Activated naive CD8-positive, alpha-beta T cell treated with anti-CD3 and anti-CD28 coated beads, Interleukin-2, amount 50 U/mL, for 24 hours (primary cell): Measurements from ENCODE around the gene ZNF821.
A peak's percentile ranks its signal among the peaks of the same experiment; 100 is the strongest.
"Not testable (repeated sequence)": the region's sequence is repeated elsewhere in the genome, so short reads cannot be mapped to it uniquely, and the experiment has no call there.

Experiments
- ATAC-seq: fragments of 150-1000 bp; cut with Tn5 transposase; one replicate; pipeline ENCODE4 v1.10.0; 2021
- DNase-seq: peaks from one replicate; pipeline ENCODE4 v3.0.0; 2021
- H3K27ac Mint-ChIP-seq: one replicate; pipeline ENCODE4 v1.8.0; 2021; ENCODE audit warnings: mild to moderate bottlenecking, mixed read lengths
- H3K27me3 Mint-ChIP-seq: one replicate; pipeline ENCODE4 v1.8.0; 2021; ENCODE audit warnings: mixed read lengths
- H3K36me3 Mint-ChIP-seq: one replicate; pipeline ENCODE4 v1.8.0; 2021; ENCODE audit warnings: low read depth, mixed read lengths
- H3K4me1 Mint-ChIP-seq: one replicate; pipeline ENCODE4 v1.8.0; 2021; ENCODE audit warnings: mixed read lengths
- H3K4me3 Mint-ChIP-seq: one replicate; pipeline ENCODE4 v1.8.0; 2021; ENCODE audit warnings: mild to moderate bottlenecking, moderate library complexity, mixed read lengths
- H3K9me3 Mint-ChIP-seq: one replicate; pipeline ENCODE4 v1.8.0; 2021; ENCODE audit warnings: mixed read lengths

Gene ZNF821

GRCh38 chr16:71834291-71834690, 49.7 kb downstream of the ZNF821 start:
- H3K27me3 Mint-ChIP-seq: no peaks in the 10 kb centered on the region
- no peaks in the 10 kb centered on the region for H3K4me1 Mint-ChIP-seq
- H3K27ac Mint-ChIP-seq: no peak overlapping the region
- H3K36me3 Mint-ChIP-seq: no peaks in the 10 kb centered on the region
- no peak overlapping the region for H3K4me3 Mint-ChIP-seq
- H3K9me3 Mint-ChIP-seq: no peaks in the 10 kb centered on the region
- no peak for ATAC-seq
- DNase-seq: no peak

DNA sequence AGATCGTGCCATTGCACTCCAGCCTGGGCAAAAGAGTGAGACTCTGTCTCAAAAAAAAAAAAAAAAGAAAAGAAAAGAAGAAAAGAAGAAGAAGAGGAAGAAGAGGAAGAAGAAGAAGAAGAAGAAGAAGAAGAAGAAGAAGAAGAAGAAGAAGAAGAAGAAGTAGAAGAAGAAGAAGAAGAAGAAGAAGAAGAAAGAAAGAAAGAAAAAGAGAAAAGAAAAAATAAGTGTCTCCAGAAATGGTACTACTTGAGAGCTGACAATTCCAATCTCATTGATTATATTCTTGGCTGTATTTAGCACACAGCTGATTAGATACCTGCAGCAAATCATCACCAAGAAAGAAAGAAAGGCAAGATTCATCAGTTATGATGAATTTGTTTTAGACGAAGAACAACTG, 51.9 kb downstream of the ZNF821 start:
- not testable (repeated sequence) for H3K4me3 Mint-ChIP-seq, H3K27ac Mint-ChIP-seq, H3K9me3 Mint-ChIP-seq, H3K4me1 Mint-ChIP-seq, ATAC-seq, DNase-seq, H3K27me3 Mint-ChIP-seq, H3K36me3 Mint-ChIP-seq

- H3K27me3 Mint-ChIP-seq, H3K27ac Mint-ChIP-seq, H3K4me3 Mint-ChIP-seq, H3K9me3 Mint-ChIP-seq, ATAC-seq, DNase-seq, H3K4me1 Mint-ChIP-seq, H3K36me3 Mint-ChIP-seq: not testable (repeated sequence)
Measured at GRCh38 chr16:71831698-71832097, 52.3 kb downstream of the ZNF821 start.

- Mint-ChIP-seq H3K27ac (no peak overlapping the region), H3K9me3 (no peaks in the 10 kb centered on the region), H3K36me3 (peaks cover 3% of the 10 kb centered on the region), H3K4me3 (no peak overlapping the region), H3K27me3 (no peaks in the 10 kb centered on the region), H3K4me1 (no peaks in the 10 kb centered on the region)
- no peak for DNase-seq
- ATAC-seq: no peak
Measured at GRCh38 chr16:71830359-71830758, 53.6 kb downstream of the ZNF821 start.

DNA sequence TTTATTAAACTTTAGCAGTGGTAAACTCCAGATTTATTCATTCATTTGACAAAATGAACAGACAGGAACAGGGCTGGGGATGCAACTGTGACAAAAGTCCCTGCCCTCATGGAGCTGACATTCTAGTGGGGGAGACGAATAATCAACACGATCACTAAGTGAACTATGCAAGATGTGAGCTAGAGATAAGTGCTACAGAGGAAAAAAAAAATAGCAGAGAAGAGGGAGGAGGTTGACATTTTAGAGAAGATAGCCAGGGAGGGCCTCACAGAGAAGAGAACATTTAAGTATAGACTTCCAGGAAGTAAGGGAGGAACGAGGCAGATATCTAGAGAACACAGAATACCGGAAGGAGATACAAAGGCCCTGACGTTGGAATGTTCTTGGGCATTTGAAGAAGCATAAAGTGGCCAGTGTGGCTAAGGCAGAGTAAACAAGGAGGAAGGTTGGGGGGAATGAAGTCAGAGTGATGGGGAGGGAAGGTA, 57.4 kb downstream of the ZNF821 start:
- Mint-ChIP-seq H3K27me3 (no peaks in the 10 kb centered on the region), H3K36me3 (peaks cover 3% of the 10 kb centered on the region), H3K4me3 (no peak overlapping the region), H3K4me1 (no peaks in the 10 kb centered on the region), H3K27ac (no peak overlapping the region), H3K9me3 (no peaks in the 10 kb centered on the region)
- no peak for ATAC-seq
- no peak for DNase-seq

DNA sequence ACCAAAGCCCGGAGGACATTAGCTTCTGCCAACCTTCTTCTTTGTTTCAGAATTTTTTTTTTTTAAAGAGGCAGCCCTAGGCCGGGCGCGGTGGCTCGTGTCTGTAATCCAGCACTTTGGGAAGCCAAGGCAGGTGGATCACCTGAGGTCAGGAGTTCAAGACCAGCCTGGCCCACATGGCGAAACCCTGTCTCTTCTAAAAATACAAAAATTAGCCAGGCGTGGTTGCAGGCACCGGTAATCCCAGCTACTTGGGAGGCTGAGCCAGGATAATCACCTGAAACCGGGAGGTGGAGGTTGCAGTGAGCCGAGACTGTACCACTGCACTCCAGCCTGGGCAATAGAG, 66.9 kb downstream of the ZNF821 start:
- H3K27me3 Mint-ChIP-seq, ATAC-seq, H3K4me3 Mint-ChIP-seq, DNase-seq, H3K36me3 Mint-ChIP-seq, H3K9me3 Mint-ChIP-seq: not testable (repeated sequence)
- Mint-ChIP-seq H3K27ac (peak overlapping the region; percentile 57), H3K4me1 (peaks cover 14% of the 10 kb centered on the region)

GRCh38 chr16:71811261-71811803, 72.7 kb downstream of the ZNF821 start:
- Mint-ChIP-seq H3K36me3 (peaks cover 7% of the 10 kb centered on the region), H3K4me3 (no peak overlapping the region), H3K4me1 (peaks cover 30% of the 10 kb centered on the region), H3K27ac (no peak overlapping the region), H3K27me3 (no peaks in the 10 kb centered on the region), H3K9me3 (no peaks in the 10 kb centered on the region)
- ATAC-seq: no peak
- DNase-seq: no peak

- not testable (repeated sequence) for H3K27me3 Mint-ChIP-seq, H3K36me3 Mint-ChIP-seq, H3K27ac Mint-ChIP-seq, ATAC-seq, H3K9me3 Mint-ChIP-seq, DNase-seq
- Mint-ChIP-seq H3K4me3 (peak overlapping the region; percentile 94), H3K4me1 (peaks cover 34% of the 10 kb centered on the region)
Measured at GRCh38 chr16:71810155-71810530, 73.8 kb downstream of the ZNF821 start.
